Transverse colon (tissue), 4 donors: Measurements from ENCODE around the gene RBM24. TPM values are rescaled to one million over a fixed set of nuclear protein-coding genes. Genes with fewer than 3 reads are reported as not detected.
"Not testable (repeated sequence)": the region's sequence is repeated elsewhere in the genome, so short reads cannot be mapped to it uniquely, and the experiment has no call there.

Source experiments
- DNase-seq: peaks from one replicate; pipeline ENCODE4 v3.0.0-alpha.2; 2019
- H3K27ac ChIP-seq, 4 donors: fragments of 200-600 bp; sonication (generic); 2 replicates each; pipeline ENCODE4 v1.5.1; 2016 to 2018; ENCODE audit warnings: inconsistent platforms in 4 of 4
- H3K27me3 ChIP-seq: fragments of 200-600 bp; sonication (generic); 2 replicates; pipeline ENCODE4 v1.5.1; 2017; ENCODE audit warnings: inconsistent platforms
- H3K36me3 ChIP-seq, 4 donors: fragments of 200-600 bp; sonication (generic); 2 replicates each; pipeline ENCODE4 v1.5.1; 2017 to 2019; ENCODE audit warnings: inconsistent platforms in 4 of 4
- H3K4me1 ChIP-seq, 4 donors: fragments of 200-600 bp; sonication (generic); 2 replicates each; pipeline ENCODE4 v1.5.1; 2017 to 2020; ENCODE audit warnings: inconsistent platforms in 4 of 4
- H3K4me3 ChIP-seq, 4 donors: fragments of 200-600 bp; sonication (generic); 1 replicate in 1 of 4; 2 replicates in 3 of 4; pipeline versions ENCODE4 v1.5.1 to v1.6.1; 2017 to 2019; ENCODE audit warnings: inconsistent platforms in 4 of 4
- H3K9me3 ChIP-seq, 2 donors: fragments of 200-600 bp; sonication (generic); 2 replicates each; pipeline ENCODE4 v1.5.1; 2017 to 2019; ENCODE audit warnings: inconsistent platforms in 2 of 2
- EP300 ChIP-seq: sonication (generic); formaldehyde crosslinking; IDR thresholded peaks from one replicate; pipeline ENCODE4 v1.6.1; 2017; ENCODE audit warnings: antibody characterized with exemption, low read depth
- POLR2A ChIP-seq: fragments of 450-650 bp; IDR thresholded peaks from one replicate; pipeline ENCODE4 v1.6.1; 2016; ENCODE audit warnings: antibody characterized with exemption, mild to moderate bottlenecking, moderate library complexity
- POLR2AphosphoS5 ChIP-seq, 3 donors: sonication (generic); formaldehyde crosslinking; IDR thresholded peaks; one replicate each; pipeline ENCODE4 v1.6.1; 2016; ENCODE audit warnings: antibody characterized with exemption in 3 of 3
- WGBS, 2 donors: methylation state at CpG; one replicate each; pipeline ENCODE4 v1.1.5; 2018; ENCODE audit warnings: low coverage in 1 of 2; 5-methylcytosine and 5-hydroxymethylcytosine counted together
- in situ Hi-C, 4 donors: fragments of 200-750 bp; cut with MboI; loops; one replicate each; pipeline versions ENCODE4 v1.15.0 to v1.15.1; 2017; ENCODE audit warnings: low sequenced_read_pairs in 3 of 4, low pct_ligation_motif_present in 1 of 4, low pct_unique_long_range_greater_than_20kb in 1 of 4
- intact Hi-C: fragments of 100-400 bp; cut with DNase I; formaldehyde crosslinking; loops from one replicate; pipeline ENCODE4 v1.15.1; 2023; ENCODE audit warnings: low total_unique reads
- total RNA-seq, 4 donors: library from RNA; depleted of rRNA; stranded (reverse); fragments of >200 nt; gene quantifications; one replicate each; pipeline ENCODE4 v1.1.0, GENCODE V29; 2016
- TF ChIP-seq, protein P1 (sequence below), 5 experiments: fragments of 200-600 bp in 3 of 5; fragments of 450-650 bp in 2 of 5; sonication (generic) in 3 of 5; IDR thresholded peaks; 1 replicate in 2 of 5; 2 replicates in 3 of 5; pipeline ENCODE4 v1.5.1; 2016 to 2017; ENCODE audit warnings: antibody characterized with exemption in 5 of 5, inconsistent platforms in 3 of 5, mild to moderate bottlenecking in 2 of 5, moderate library complexity in 1 of 5

Gene RBM24
- total RNA-seq, 4 donors from 2014 or later, result 4.8 to 10.2 TPM; not detected in 2

GRCh38 chr6:17311595-17312311, 30.6 kb downstream of the RBM24 start:
- in situ Hi-C loops, result no loop called here
- Histone ChIP-seq H3K9me3 (no peaks in the 10 kb centered on the region), H3K36me3 (no peaks in the 10 kb centered on the region), H3K27me3 (no peaks in the 10 kb centered on the region), H3K4me3 (no peak overlapping the region), H3K4me1 (no peaks in the 10 kb centered on the region), H3K27ac (no peak overlapping the region)
- 76 to 87% methylated on average over 4 to 12 of the region's 12 CpGs for WGBS, 2 donors
- TF ChIP-seq EP300, result no peak
- TF ChIP-seq, protein P1, sequence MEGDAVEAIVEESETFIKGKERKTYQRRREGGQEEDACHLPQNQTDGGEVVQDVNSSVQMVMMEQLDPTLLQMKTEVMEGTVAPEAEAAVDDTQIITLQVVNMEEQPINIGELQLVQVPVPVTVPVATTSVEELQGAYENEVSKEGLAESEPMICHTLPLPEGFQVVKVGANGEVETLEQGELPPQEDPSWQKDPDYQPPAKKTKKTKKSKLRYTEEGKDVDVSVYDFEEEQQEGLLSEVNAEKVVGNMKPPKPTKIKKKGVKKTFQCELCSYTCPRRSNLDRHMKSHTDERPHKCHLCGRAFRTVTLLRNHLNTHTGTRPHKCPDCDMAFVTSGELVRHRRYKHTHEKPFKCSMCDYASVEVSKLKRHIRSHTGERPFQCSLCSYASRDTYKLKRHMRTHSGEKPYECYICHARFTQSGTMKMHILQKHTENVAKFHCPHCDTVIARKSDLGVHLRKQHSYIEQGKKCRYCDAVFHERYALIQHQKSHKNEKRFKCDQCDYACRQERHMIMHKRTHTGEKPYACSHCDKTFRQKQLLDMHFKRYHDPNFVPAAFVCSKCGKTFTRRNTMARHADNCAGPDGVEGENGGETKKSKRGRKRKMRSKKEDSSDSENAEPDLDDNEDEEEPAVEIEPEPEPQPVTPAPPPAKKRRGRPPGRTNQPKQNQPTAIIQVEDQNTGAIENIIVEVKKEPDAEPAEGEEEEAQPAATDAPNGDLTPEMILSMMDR (IDR thresholded peaks at IDR 0.05), result no peak
- no peak for TF ChIP-seq POLR2A
- no peak for TF ChIP-seq POLR2AphosphoS5 (IDR thresholded peaks at IDR 0.05)
- DNase-seq, result no peak
- intact Hi-C loops, result no loop called here

DNA sequence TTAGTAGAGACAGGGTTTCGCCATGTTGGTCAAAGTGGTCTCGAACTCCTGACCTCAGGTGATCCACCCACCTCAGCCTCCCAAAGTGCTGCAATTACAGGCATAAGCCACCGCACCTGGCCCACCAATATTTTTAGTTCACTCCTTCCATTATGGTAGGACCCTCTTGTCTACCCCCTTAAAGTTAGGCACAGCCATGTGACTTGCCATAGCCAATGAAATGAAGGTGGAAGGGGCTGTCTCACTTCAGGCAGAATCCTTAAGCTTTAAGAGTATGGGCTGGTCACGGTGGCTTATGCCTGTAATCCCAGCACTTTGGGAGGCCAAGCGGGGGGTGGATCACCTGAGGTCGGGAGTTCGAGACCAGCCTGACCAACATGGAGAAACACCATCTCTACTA, 32.1 kb downstream of the RBM24 start:
- H3K9me3 ChIP-seq, H3K36me3 ChIP-seq, H3K27ac ChIP-seq, DNase-seq, H3K4me3 ChIP-seq, intact Hi-C loops, in situ Hi-C loops, H3K27me3 ChIP-seq, H3K4me1 ChIP-seq: not testable (repeated sequence)
- 93 to 97% methylated on average over 3 to 7 of the region's 7 CpGs for WGBS, 2 donors

GRCh38 chr6:17313971-17314370, 32.8 kb downstream of the RBM24 start:
- in situ Hi-C loops, result no loop called here

DNA sequence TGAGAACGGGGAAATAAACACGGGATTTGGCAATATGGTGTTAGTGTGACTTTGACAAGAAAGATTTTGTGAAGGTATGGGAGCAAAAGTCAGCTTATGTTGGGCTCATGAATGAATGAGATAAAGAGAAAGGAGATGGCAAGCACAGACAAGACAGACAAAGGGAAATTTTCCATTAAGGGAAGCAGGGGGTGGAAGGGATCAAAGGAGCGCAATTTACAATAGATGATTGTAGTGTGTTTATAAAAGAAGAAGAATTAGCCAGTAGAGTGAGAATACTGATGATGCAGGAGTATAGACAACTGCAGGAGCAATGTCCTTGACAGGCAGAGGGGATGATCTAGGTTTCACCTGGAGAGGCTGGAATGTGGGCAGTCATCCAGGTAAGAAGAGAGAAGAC, 34.1 kb downstream of the RBM24 start:
- WGBS, 2 donors, result 91 to 93% methylated on average over 3 of the region's 3 CpGs

More at GRCh38 chr6:17313971-17314370, 32.8 kb downstream of the RBM24 start:
- Histone ChIP-seq H3K27me3 (no peaks in the 10 kb centered on the region), H3K27ac (no peak overlapping the region), H3K4me3 (no peak overlapping the region), H3K9me3 (no peaks in the 10 kb centered on the region), H3K36me3 (no peaks in the 10 kb centered on the region), H3K4me1 (no peaks in the 10 kb centered on the region)
- 94 to 100% methylated on average over 2 to 6 of the region's 6 CpGs for WGBS, 2 donors
- intact Hi-C loops, result no loop called here
- DNase-seq, result no peak
- no peak for TF ChIP-seq POLR2A
- no peak for TF ChIP-seq EP300
- no peak for TF ChIP-seq POLR2AphosphoS5 (IDR thresholded peaks at IDR 0.05)
- TF ChIP-seq, protein P1 (IDR thresholded peaks at IDR 0.05), result no peak

More for the DNA sequence above, 34.1 kb downstream of the RBM24 start:
- intact Hi-C loops, result no loop called here
- in situ Hi-C loops, result no loop called here
- no peaks in the 10 kb centered on the region for H3K27me3 ChIP-seq
- H3K4me1 ChIP-seq, result no peaks in the 10 kb centered on the region
- TF ChIP-seq EP300, result no peak
- no peak for TF ChIP-seq POLR2AphosphoS5 (IDR thresholded peaks at IDR 0.05)
- no peak for TF ChIP-seq POLR2A
- TF ChIP-seq, protein P1 (IDR thresholded peaks at IDR 0.05), result no peak
- no peak overlapping the region for H3K27ac ChIP-seq
- no peak for DNase-seq
- H3K9me3 ChIP-seq, result no peaks in the 10 kb centered on the region
- no peaks in the 10 kb centered on the region for H3K36me3 ChIP-seq
- H3K4me3 ChIP-seq, result no peak overlapping the region
